Measurements from ENCODE around the gene NLRP9.

NLRP9 gene

GRCh38 chr19:55694656-55695491, 43.3 kb downstream of the NLRP9 start:
- H3K27ac ChIP-seq = no peak overlapping the region
- no peak for TF ChIP-seq ZFX (IDR thresholded peaks at IDR 0.05; ENCODE audit: borderline replicate concordance)
- TF ChIP-seq, protein P1, sequence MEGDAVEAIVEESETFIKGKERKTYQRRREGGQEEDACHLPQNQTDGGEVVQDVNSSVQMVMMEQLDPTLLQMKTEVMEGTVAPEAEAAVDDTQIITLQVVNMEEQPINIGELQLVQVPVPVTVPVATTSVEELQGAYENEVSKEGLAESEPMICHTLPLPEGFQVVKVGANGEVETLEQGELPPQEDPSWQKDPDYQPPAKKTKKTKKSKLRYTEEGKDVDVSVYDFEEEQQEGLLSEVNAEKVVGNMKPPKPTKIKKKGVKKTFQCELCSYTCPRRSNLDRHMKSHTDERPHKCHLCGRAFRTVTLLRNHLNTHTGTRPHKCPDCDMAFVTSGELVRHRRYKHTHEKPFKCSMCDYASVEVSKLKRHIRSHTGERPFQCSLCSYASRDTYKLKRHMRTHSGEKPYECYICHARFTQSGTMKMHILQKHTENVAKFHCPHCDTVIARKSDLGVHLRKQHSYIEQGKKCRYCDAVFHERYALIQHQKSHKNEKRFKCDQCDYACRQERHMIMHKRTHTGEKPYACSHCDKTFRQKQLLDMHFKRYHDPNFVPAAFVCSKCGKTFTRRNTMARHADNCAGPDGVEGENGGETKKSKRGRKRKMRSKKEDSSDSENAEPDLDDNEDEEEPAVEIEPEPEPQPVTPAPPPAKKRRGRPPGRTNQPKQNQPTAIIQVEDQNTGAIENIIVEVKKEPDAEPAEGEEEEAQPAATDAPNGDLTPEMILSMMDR (IDR thresholded peaks at IDR 0.05) = no peak

- TF ChIP-seq, protein P1 (IDR thresholded peaks at IDR 0.05) = no peak
- no peak for TF ChIP-seq ZFX (IDR thresholded peaks at IDR 0.05; ENCODE audit: borderline replicate concordance)
- no peak overlapping the region for H3K27ac ChIP-seq
These were observed 44.0 kb downstream of the NLRP9 start for GRCh38 chr19:55694241-55694655.

GRCh38 chr19:55693336-55693974, 44.7 kb downstream of the NLRP9 start:
- TF ChIP-seq, protein P1 (IDR thresholded peaks at IDR 0.05) = no peak
- no peak for TF ChIP-seq ZFX (IDR thresholded peaks at IDR 0.05; ENCODE audit: borderline replicate concordance)
- H3K27ac ChIP-seq = no peak overlapping the region

DNA sequence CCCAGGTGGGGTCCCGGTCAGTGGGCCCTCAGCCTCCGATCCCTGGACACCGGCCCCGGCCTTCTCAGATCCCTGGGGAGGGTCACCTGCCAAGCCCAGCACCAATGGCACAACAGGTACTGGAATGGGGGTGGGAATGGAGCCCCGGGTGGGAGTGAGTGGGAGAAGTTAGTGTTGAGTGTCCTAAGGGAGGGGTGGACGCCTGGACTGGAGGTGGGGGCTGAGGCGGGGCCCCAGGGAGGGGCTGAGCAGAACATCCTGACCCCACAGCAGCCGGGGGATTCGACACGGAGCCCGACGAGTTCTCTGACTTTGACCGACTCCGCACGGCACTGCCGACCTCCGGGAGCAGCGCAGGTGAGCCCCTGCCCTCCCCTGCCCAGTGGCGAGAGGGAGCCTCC, 45.5 kb downstream of the NLRP9 start:
- no peak overlapping the region for H3K27ac ChIP-seq
- TF ChIP-seq, protein P1 (IDR thresholded peaks at IDR 0.05) = no peak
- no peak for TF ChIP-seq ZFX (IDR thresholded peaks at IDR 0.05; ENCODE audit: borderline replicate concordance)

GRCh38 chr19:55691561-55692481, 46.4 kb downstream of the NLRP9 start:
- no peak for TF ChIP-seq ZFX (IDR thresholded peaks at IDR 0.05; ENCODE audit: borderline replicate concordance)
- TF ChIP-seq, protein P1 (IDR thresholded peaks at IDR 0.05) = no peak
- H3K27ac ChIP-seq = no peak overlapping the region

DNA sequence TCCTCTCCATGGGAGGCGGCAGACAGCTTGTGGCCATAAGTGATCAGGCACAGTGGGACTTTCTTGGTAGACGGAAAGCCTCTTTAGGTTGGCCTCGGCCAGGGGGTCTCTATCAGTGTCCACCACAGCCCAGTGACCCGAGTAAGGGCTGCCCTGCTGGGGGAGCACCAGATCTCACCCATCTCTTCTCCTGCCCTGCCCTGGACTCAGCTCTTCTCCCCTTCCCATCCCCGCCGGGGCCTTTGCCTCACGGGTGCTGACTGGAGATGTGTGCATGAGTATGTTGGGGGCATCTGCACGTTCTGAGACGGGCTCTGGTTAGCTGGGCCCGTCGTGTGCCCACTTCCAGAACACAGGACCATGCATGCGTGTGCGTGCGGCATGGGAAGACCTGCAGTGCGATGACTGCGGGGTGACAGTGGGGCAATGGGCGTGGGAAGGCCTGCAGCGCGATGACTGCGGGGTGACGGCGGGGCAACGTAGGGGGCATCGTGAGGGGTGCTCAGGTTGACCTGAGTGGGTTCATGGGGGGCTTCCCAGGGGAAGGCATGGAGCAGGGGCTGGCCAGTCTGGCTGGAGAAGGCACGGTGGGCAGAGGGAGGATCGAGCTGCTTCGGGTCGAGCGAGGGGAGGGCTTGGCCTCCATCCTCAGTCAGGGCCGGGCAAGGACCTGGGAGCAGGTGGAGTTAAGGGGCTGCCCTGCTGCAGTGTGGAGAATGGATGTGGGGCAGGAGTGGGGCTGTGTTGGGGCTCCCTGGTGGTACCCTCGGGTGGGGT, 47.2 kb downstream of the NLRP9 start:
- TF ChIP-seq, protein P1 (IDR thresholded peaks at IDR 0.05) = no peak
- no peak for TF ChIP-seq ZFX (IDR thresholded peaks at IDR 0.05; ENCODE audit: borderline replicate concordance)
- H3K27ac ChIP-seq = no peak overlapping the region

All from 22Rv1 (cell line).